ENCODE data around the gene HBQ1. TPM values are rescaled to one million over a fixed set of nuclear protein-coding genes. Genes with fewer than 3 reads are reported as not detected.

HBQ1 gene
- total and polyA plus RNA-seq, 2 of the 4 experiments (the other 2 are of a cell fraction) = 0.92 TPM; not detected in 1

- Histone ChIP-seq H3K9me3 (ENCODE audit: control insufficient read depth, insufficient read depth, low read length) (no peaks in the 10 kb centered on the region), H3K27ac (ENCODE audit: insufficient read depth, low read length) (no peak overlapping the region), H3K4me3 (ENCODE audit: insufficient read depth, low read depth, low read length) (no peak overlapping the region), H2BK120ac (ENCODE audit: low read depth, low read length) (peak overlapping the region; percentile 39; the same call in 1 of the 2 replicates), H2AK5ac (ENCODE audit: low read depth, low read length) (peak overlapping the region; percentile 56; the same call in 1 of the 2 replicates), H3K4ac (ENCODE audit: low read depth, low read length) (peak overlapping the region; percentile 68), H3K36me3 (ENCODE audit: control insufficient read depth, insufficient read depth, low read length) (no peaks in the 10 kb centered on the region), H4K91ac (ENCODE audit: insufficient read depth, low read depth, low read length) (0 out of 2 replicates have a peak overlapping the region, but pooled peaks have one; percentile 22), H3K79me1 (ENCODE audit: low read depth in 1 of 2, low read length in 2 of 2) (no peaks in the 10 kb centered on the region), H3K56ac (ENCODE audit: extremely low read depth, insufficient read depth, low read length) (no peak overlapping the region), H2AFZ (replicated peaks; ENCODE audit: low read length, poor library complexity) (peak overlapping the region; percentile 66), H3K4me1 (ENCODE audit: control insufficient read depth, insufficient read depth, low read length) (peaks cover 8% of the 10 kb centered on the region; the same call in 1 of the 2 replicates), H4K8ac (ENCODE audit: low read depth in 2 of 2, low read length in 2 of 2) (no peak overlapping the region), H3K9ac (ENCODE audit: low read depth, low read length) (no peak overlapping the region), H2BK20ac (ENCODE audit: low read depth, low read length) (peak overlapping the region; percentile 42; the same call in 1 of the 2 replicates), H3K4me2 (ENCODE audit: low read depth, low read length) (peak overlapping the region; percentile 18; the same call in 1 of the 2 replicates), H4K20me1 (ENCODE audit: insufficient read depth, low read length) (no peaks in the 10 kb centered on the region), H2BK5ac (ENCODE audit: low read depth, low read length, poor library complexity, severe bottlenecking) (no peak overlapping the region), H2BK15ac (ENCODE audit: low read depth, low read length) (no peak overlapping the region), H3K23ac (ENCODE audit: low read depth, low read length) (no peak overlapping the region; the same call in 1 of the 2 replicates), H3K18ac (ENCODE audit: low read depth, low read length) (no peak overlapping the region), H2AK9ac (replicated peaks; ENCODE audit: low read depth, low read length, poor library complexity) (peak overlapping the region; percentile 61), H4K5ac (ENCODE audit: low read depth, low read length) (no peak overlapping the region), H3K9me1 (ENCODE audit: insufficient read depth, low read length) (peaks cover 6% of the 10 kb centered on the region; the same call in 1 of the 2 replicates), H3K27me3 (ENCODE audit: control insufficient read depth, insufficient read depth, low read length) (no peaks in the 10 kb centered on the region; the same call in 1 of the 2 replicates), H3K14ac (replicated peaks; ENCODE audit: low read depth, low read length) (peak overlapping the region; percentile 54; the same call in 1 of the 2 replicates)
- DNase-seq (peak; percentile 52), ATAC-seq (ENCODE audit: low read depth) (peak; percentile 83)
- intact Hi-C loops (cut with micrococcal nuclease) (no loop called here), dilution Hi-C loops (cut with HindIII; ENCODE audit: low sequenced_read_pairs, unreplicated experiment) (no loop called here), in situ Hi-C loops (cut with MboI; ENCODE audit: low sequenced_read_pairs) (no loop called here)
- BruUV-seq (replicated peaks) = no TSS peak
- WGBS, 2 experiments (ENCODE audit: extremely low coverage in 2 of 2, insufficient read length in 1 of 2) = 40% methylated on average over 5 of the region's 9 CpGs; no CpG with 5 or more reads in 1 of the 2 experiments
- POLR2A ChIA-PET (ENCODE audit: unreplicated experiment) = interaction anchor here (1.0 kb wide), 1 partner anchor 42 kb away, joined by 3 read pairs; no protein-coding TSS in a partner anchor
- TF ChIP-seq MXI1 (IDR thresholded peaks at IDR 0.05; ENCODE audit: borderline replicate concordance, low read depth, low read length) = no peak
- no peak for TF ChIP-seq FOS (IDR thresholded peaks at IDR 0.05; ENCODE audit: low read depth, low read length)
- CTCF ChIA-PET = interaction anchor here (1.3 kb wide), 1 partner anchor 52 kb away, joined by 4 read pairs; no protein-coding TSS in a partner anchor
Measured at GRCh38 chr16:149024-149660, 31.1 kb upstream of the HBQ1 start.

Data from IMR-90 (cell line).